ENCODE measurements around the gene NLK. TPM values are rescaled to one million over a fixed set of nuclear protein-coding genes. Genes with fewer than 3 reads are reported as not detected.

Gene NLK
- total and polyA plus RNA-seq, 2 donors (not counting 1 experiment from before 2014, with no cell fraction given) = 14.4 to 16.1 TPM

- Histone ChIP-seq H3K4me1 (ENCODE audit: control insufficient read depth, extremely low read depth, insufficient read depth, low read length) (peaks cover 5% of the 10 kb centered on the region), H3K27me3 (ENCODE audit: control insufficient read depth, insufficient read depth, low read length) (no peaks in the 10 kb centered on the region), H3K9me3 (ENCODE audit: control insufficient read depth, insufficient read depth, low read depth, low read length) (no peaks in the 10 kb centered on the region), H3K4me3 (replicated peaks in 1 of 4; ENCODE audit: control extremely low read depth in 1 of 4, insufficient read depth in 1 of 4, low read depth in 3 of 4, low read length in 4 of 4) (no peak overlapping the region), H4K20me1 (ENCODE audit: control insufficient read depth, extremely low read depth, insufficient read depth, low read length) (no peaks in the 10 kb centered on the region), H3K4me2 (ENCODE audit: extremely low read depth, insufficient read depth, low read length) (no peak overlapping the region), H2AFZ (ENCODE audit: low read length) (no peak overlapping the region), H3K79me2 (ENCODE audit: control insufficient read depth, insufficient read depth, low read length) (no peaks in the 10 kb centered on the region), H3K9ac (ENCODE audit: insufficient read depth, low read length) (no peak overlapping the region), H3K36me3 (ENCODE audit: control insufficient read depth, insufficient read depth, low read length) (no peaks in the 10 kb centered on the region), H3K27ac (ENCODE audit: insufficient read depth, low read length) (no peak overlapping the region)
- TF ChIP-seq EZH2 (IDR thresholded peaks at IDR 0.05; ENCODE audit: low read length, missing control alignments) (no peak), CTCF (conservative IDR thresholded peaks at IDR 0.05 in 1 of 2, IDR thresholded peaks at IDR 0.05 in 1 of 2; ENCODE audit: low read depth in 1 of 2, low read length in 2 of 2) (no peak)
- peak; percentile 8 to 14 for DNase-seq (ENCODE audit: low read depth in 2 of 2)
These were observed 128.3 kb downstream of the NLK start for GRCh38 chr17:28170771-28171170.

GRCh38 chr17:28173031-28173561 is 130.6 kb downstream of the NLK start:
- peak in 1 of 2 donors; percentile 36 for DNase-seq (ENCODE audit: low read depth in 2 of 2)
- H3K27me3 ChIP-seq (ENCODE audit: control insufficient read depth, insufficient read depth, low read length) = no peaks in the 10 kb centered on the region
- no peak overlapping the region for H2AFZ ChIP-seq (ENCODE audit: low read length)
- H3K9me3 ChIP-seq (ENCODE audit: control insufficient read depth, insufficient read depth, low read depth, low read length) = no peaks in the 10 kb centered on the region
- TF ChIP-seq EZH2 (IDR thresholded peaks at IDR 0.05; ENCODE audit: low read length, missing control alignments) = no peak
- TF ChIP-seq CTCF (conservative IDR thresholded peaks at IDR 0.05 in 1 of 2, IDR thresholded peaks at IDR 0.05 in 1 of 2; ENCODE audit: low read depth in 1 of 2, low read length in 2 of 2) = no peak
- no peak overlapping the region for H3K9ac ChIP-seq (ENCODE audit: insufficient read depth, low read length)
- no peaks in the 10 kb centered on the region for H3K36me3 ChIP-seq (ENCODE audit: control insufficient read depth, insufficient read depth, low read length)
- no peak overlapping the region for H3K4me2 ChIP-seq (ENCODE audit: extremely low read depth, insufficient read depth, low read length)
- H4K20me1 ChIP-seq (ENCODE audit: control insufficient read depth, extremely low read depth, insufficient read depth, low read length) = no peaks in the 10 kb centered on the region
- H3K79me2 ChIP-seq (ENCODE audit: control insufficient read depth, insufficient read depth, low read length) = no peaks in the 10 kb centered on the region
- no peak overlapping the region for H3K27ac ChIP-seq (ENCODE audit: insufficient read depth, low read length)
- no peak overlapping the region for H3K4me3 ChIP-seq (replicated peaks in 1 of 4; ENCODE audit: control extremely low read depth in 1 of 4, insufficient read depth in 1 of 4, low read depth in 3 of 4, low read length in 4 of 4)
- H3K4me1 ChIP-seq (ENCODE audit: control insufficient read depth, extremely low read depth, insufficient read depth, low read length) = peaks cover 5% of the 10 kb centered on the region

GRCh38 chr17:28173801-28174200 is 131.3 kb downstream of the NLK start:
- no peaks in the 10 kb centered on the region for H3K36me3 ChIP-seq (ENCODE audit: control insufficient read depth, insufficient read depth, low read length)
- H3K4me1 ChIP-seq (ENCODE audit: control insufficient read depth, extremely low read depth, insufficient read depth, low read length) = peaks cover 5% of the 10 kb centered on the region
- no peaks in the 10 kb centered on the region for H3K27me3 ChIP-seq (ENCODE audit: control insufficient read depth, insufficient read depth, low read length)
- no peak overlapping the region for H2AFZ ChIP-seq (ENCODE audit: low read length)
- no peak for TF ChIP-seq CTCF (conservative IDR thresholded peaks at IDR 0.05 in 1 of 2, IDR thresholded peaks at IDR 0.05 in 1 of 2; ENCODE audit: low read depth in 1 of 2, low read length in 2 of 2)
- no peak overlapping the region for H3K4me2 ChIP-seq (ENCODE audit: extremely low read depth, insufficient read depth, low read length)
- H3K79me2 ChIP-seq (ENCODE audit: control insufficient read depth, insufficient read depth, low read length) = no peaks in the 10 kb centered on the region
- peak in 1 of 2 donors; percentile 42 for DNase-seq (ENCODE audit: low read depth in 2 of 2)
- no peaks in the 10 kb centered on the region for H3K9me3 ChIP-seq (ENCODE audit: control insufficient read depth, insufficient read depth, low read depth, low read length)
- no peak overlapping the region for H3K9ac ChIP-seq (ENCODE audit: insufficient read depth, low read length)
- H3K4me3 ChIP-seq (replicated peaks in 1 of 4; ENCODE audit: control extremely low read depth in 1 of 4, insufficient read depth in 1 of 4, low read depth in 3 of 4, low read length in 4 of 4) = no peak overlapping the region
- H3K27ac ChIP-seq (ENCODE audit: insufficient read depth, low read length) = no peak overlapping the region
- H4K20me1 ChIP-seq (ENCODE audit: control insufficient read depth, extremely low read depth, insufficient read depth, low read length) = no peaks in the 10 kb centered on the region

All from fibroblast of lung (primary cell).